IPS DF 6.9 (cell line): Measurements from ENCODE around the gene UBTD1.
"Not testable (repeated sequence)": the region's sequence is repeated elsewhere in the genome, so short reads cannot be mapped to it uniquely, and the experiment has no call there.

Experiments
- DNase-seq: peaks from one replicate; pipeline ENCODE4 v3.0.0-alpha.2; 2013; ENCODE audit warnings: low read depth, low spot score
- H3K27ac ChIP-seq: one replicate; pipeline ENCODE4 v1.5.1; 2013; ENCODE audit warnings: low read length, control low read depth
- H3K27me3 ChIP-seq: 2 replicates; pipeline ENCODE4 v1.6.1; 2013; ENCODE audit warnings: mild to moderate bottlenecking, low read length; ENCODE audit not compliant: control insufficient read depth, insufficient read depth
- H3K36me3 ChIP-seq: 2 replicates; pipeline ENCODE4 v1.6.1; 2013; ENCODE audit warnings: low read length; ENCODE audit not compliant: control insufficient read depth, insufficient read depth
- H3K4me1 ChIP-seq: 2 replicates; pipeline ENCODE4 v1.6.1; 2013; ENCODE audit warnings: low read length; ENCODE audit not compliant: control insufficient read depth, insufficient read depth
- H3K4me3 ChIP-seq: 2 replicates; pipeline ENCODE4 v1.5.1; 2013; ENCODE audit warnings: mild to moderate bottlenecking, low read length
- H3K9me3 ChIP-seq: 2 replicates; pipeline ENCODE4 v1.6.1; 2013; ENCODE audit warnings: low read length, inconsistent platforms; ENCODE audit not compliant: control insufficient read depth, insufficient read depth
- WGBS: extraction: QIAGEN DNeasy Blood & Tissue Kit; methylation state at CpG from one replicate; pipeline ENCODE4 v1.1.7; 2013; ENCODE audit warnings: mixed read lengths, missing lambda C conversion rate; ENCODE audit not compliant: insufficient read length, insufficient coverage; 5-methylcytosine and 5-hydroxymethylcytosine counted together

Gene UBTD1

GRCh38 chr10:97522071-97522470 lies 23.3 kb downstream of the UBTD1 start:
- H3K27ac ChIP-seq: no peak overlapping the region
- peaks cover 5% of the 10 kb centered on the region for H3K4me1 ChIP-seq
- no peaks in the 10 kb centered on the region; the same call in 1 of the 2 replicates for H3K36me3 ChIP-seq
- H3K9me3 ChIP-seq: no peaks in the 10 kb centered on the region
- no peak for DNase-seq
- H3K4me3 ChIP-seq: no peak overlapping the region
- WGBS: no CpG with 5 or more reads among the region's 6 CpGs
- H3K27me3 ChIP-seq: no peaks in the 10 kb centered on the region

GRCh38 chr10:97522937-97523336 lies 24.2 kb downstream of the UBTD1 start:
- H3K36me3 ChIP-seq: no peaks in the 10 kb centered on the region
- no CpG with 5 or more reads among the region's 8 CpGs for WGBS
- no peak for DNase-seq

GRCh38 chr10:97525086-97525485 lies 26.4 kb downstream of the UBTD1 start:
- Histone ChIP-seq H3K27ac (no peak overlapping the region), H3K4me3 (no peak overlapping the region), H3K9me3 (no peaks in the 10 kb centered on the region), H3K36me3 (no peaks in the 10 kb centered on the region), H3K4me1 (peaks cover 2% of the 10 kb centered on the region; the same call in 1 of the 2 replicates), H3K27me3 (no peaks in the 10 kb centered on the region)
- DNase-seq: no peak
- no CpG with 5 or more reads among the region's 5 CpGs for WGBS

More at GRCh38 chr10:97522937-97523336, 24.2 kb downstream of the UBTD1 start:
- no peaks in the 10 kb centered on the region for H3K27me3 ChIP-seq
- H3K9me3 ChIP-seq: no peaks in the 10 kb centered on the region
- no peak overlapping the region for H3K27ac ChIP-seq
- H3K4me3 ChIP-seq: no peak overlapping the region
- peaks cover 2% of the 10 kb centered on the region; the same call in 1 of the 2 replicates for H3K4me1 ChIP-seq

- no peaks in the 10 kb centered on the region for H3K27me3 ChIP-seq
- WGBS: no CpG with 5 or more reads among the region's 1 CpG
- H3K4me3 ChIP-seq: no peak overlapping the region
- no peak for DNase-seq
- no peaks in the 10 kb centered on the region; the same call in 1 of the 2 replicates for H3K4me1 ChIP-seq
- no peaks in the 10 kb centered on the region for H3K36me3 ChIP-seq
- H3K9me3 ChIP-seq: no peaks in the 10 kb centered on the region
- H3K27ac ChIP-seq: no peak overlapping the region
These were observed 27.0 kb downstream of the UBTD1 start for GRCh38 chr10:97525683-97526110.

GRCh38 chr10:97528876-97529275 lies 30.2 kb downstream of the UBTD1 start:
- not testable (repeated sequence) for H3K9me3 ChIP-seq, H3K4me1 ChIP-seq, DNase-seq, H3K27me3 ChIP-seq, H3K27ac ChIP-seq, H3K4me3 ChIP-seq, H3K36me3 ChIP-seq
- WGBS: no CpG with 5 or more reads among the region's 29 CpGs

GRCh38 chr10:97529685-97530465 lies 31.2 kb downstream of the UBTD1 start:
- H3K27me3 ChIP-seq: no peaks in the 10 kb centered on the region
- DNase-seq: no peak
- WGBS: no CpG with 5 or more reads among the region's 14 CpGs
- no peak overlapping the region for H3K4me3 ChIP-seq
- H3K36me3 ChIP-seq: no peaks in the 10 kb centered on the region
- H3K9me3 ChIP-seq: no peaks in the 10 kb centered on the region
- H3K27ac ChIP-seq: no peak overlapping the region
- H3K4me1 ChIP-seq: peaks cover 3% of the 10 kb centered on the region; the same call in 1 of the 2 replicates

GRCh38 chr10:97531401-97531986 lies 32.8 kb downstream of the UBTD1 start:
- Histone ChIP-seq H3K4me1 (peaks cover 3% of the 10 kb centered on the region; the same call in 1 of the 2 replicates), H3K27me3 (no peaks in the 10 kb centered on the region), H3K4me3 (no peak overlapping the region), H3K36me3 (no peaks in the 10 kb centered on the region), H3K27ac (no peak overlapping the region), H3K9me3 (no peaks in the 10 kb centered on the region)
- DNase-seq: no peak
- WGBS: no CpG with 5 or more reads among the region's 10 CpGs

GRCh38 chr10:97532935-97533671 lies 34.4 kb downstream of the UBTD1 start:
- Histone ChIP-seq H3K9me3 (no peaks in the 10 kb centered on the region), H3K27me3 (no peaks in the 10 kb centered on the region), H3K27ac (no peak overlapping the region), H3K4me1 (peaks cover 3% of the 10 kb centered on the region; the same call in 1 of the 2 replicates), H3K4me3 (no peak overlapping the region), H3K36me3 (no peaks in the 10 kb centered on the region)
- no CpG with 5 or more reads among the region's 12 CpGs for WGBS
- DNase-seq: no peak

GRCh38 chr10:97533888-97534287 lies 35.2 kb downstream of the UBTD1 start:
- no peak for DNase-seq
- Histone ChIP-seq H3K36me3 (no peaks in the 10 kb centered on the region), H3K9me3 (no peaks in the 10 kb centered on the region), H3K27ac (no peak overlapping the region), H3K27me3 (no peaks in the 10 kb centered on the region), H3K4me1 (peaks cover 3% of the 10 kb centered on the region; the same call in 1 of the 2 replicates), H3K4me3 (no peak overlapping the region)
- no CpG with 5 or more reads among the region's 6 CpGs for WGBS

GRCh38 chr10:97534746-97535367 lies 36.1 kb downstream of the UBTD1 start:
- no peak for DNase-seq
- H3K9me3 ChIP-seq: no peaks in the 10 kb centered on the region
- WGBS: no CpG with 5 or more reads among the region's 6 CpGs

More at GRCh38 chr10:97534746-97535367, 36.1 kb downstream of the UBTD1 start:
- Histone ChIP-seq H3K36me3 (no peaks in the 10 kb centered on the region), H3K4me3 (no peak overlapping the region), H3K27me3 (no peaks in the 10 kb centered on the region), H3K27ac (no peak overlapping the region), H3K4me1 (peaks cover 4% of the 10 kb centered on the region; the same call in 1 of the 2 replicates)
